ENCODE results near the gene RHOJ. TPM values are rescaled to one million over a fixed set of nuclear protein-coding genes. Genes with fewer than 3 reads are reported as not detected.
A peak's percentile ranks its signal among the peaks of the same experiment; 100 is the strongest.
"Not testable (repeated sequence)": the region's sequence is repeated elsewhere in the genome, so short reads cannot be mapped to it uniquely, and the experiment has no call there.

The RHOJ gene
- total RNA-seq, 1 experiment from 2014 or later: not detected

GRCh38 chr14:63295231-63295685 is 91.0 kb downstream of the RHOJ start:
- DNase-seq (ENCODE audit: extremely low read depth, low read depth): no peak

GRCh38 chr14:63296060-63296563 is 91.9 kb downstream of the RHOJ start:
- DNase-seq (ENCODE audit: extremely low read depth, low read depth): no peak

GRCh38 chr14:63297372-63298063 is 93.3 kb downstream of the RHOJ start:
- no peak for DNase-seq (ENCODE audit: extremely low read depth, low read depth)

- no peak for DNase-seq (ENCODE audit: extremely low read depth, low read depth)
These were observed 95.3 kb downstream of the RHOJ start for GRCh38 chr14:63299351-63300110.

- no peak for DNase-seq (ENCODE audit: extremely low read depth, low read depth)
These were observed 96.6 kb downstream of the RHOJ start for GRCh38 chr14:63300854-63301253.

- no peak for DNase-seq (ENCODE audit: extremely low read depth, low read depth)
These were observed 97.8 kb downstream of the RHOJ start for GRCh38 chr14:63301891-63302534.

- DNase-seq (ENCODE audit: extremely low read depth, low read depth): not testable (repeated sequence)
These were observed 100.2 kb downstream of the RHOJ start for GRCh38 chr14:63304429-63304828.

GRCh38 chr14:63308723-63309317 is 104.6 kb downstream of the RHOJ start:
- DNase-seq (ENCODE audit: extremely low read depth, low read depth): peak; percentile 18

GRCh38 chr14:63318835-63319234 is 114.6 kb downstream of the RHOJ start, which contains the start of gene GPHB5:
TSS of gene GPHB5 (minus strand) at chr14:63318935. CDS start at chr14:63317849, 1,086 bp downstream.
- DNase-seq (ENCODE audit: extremely low read depth, low read depth): no peak

- DNase-seq (ENCODE audit: extremely low read depth, low read depth): no peak
These were observed 118.2 kb downstream of the RHOJ start for GRCh38 chr14:63322472-63322871.

GRCh38 chr14:63322897-63323573 is 118.8 kb downstream of the RHOJ start:
- DNase-seq (ENCODE audit: extremely low read depth, low read depth): no peak

- no peak for DNase-seq (ENCODE audit: extremely low read depth, low read depth)
These were observed 122.6 kb downstream of the RHOJ start for GRCh38 chr14:63326840-63327239.

- no peak for DNase-seq (ENCODE audit: extremely low read depth, low read depth)
These were observed 124.8 kb downstream of the RHOJ start for GRCh38 chr14:63328787-63329737.

GRCh38 chr14:63342371-63342770 is 138.1 kb downstream of the RHOJ start:
- peak; percentile 43 for DNase-seq (ENCODE audit: extremely low read depth, low read depth)

Other genes starting within 250 kb of the RHOJ start
- 3.5 and 4.1 TPM in 2 replicates for gene KCNH5, start 159.0 kb upstream of the RHOJ start, total RNA-seq (2014; rRNA removed; shearing (Covaris generic))
- not detected in 2 replicates for gene GPHB5, start 114.5 kb downstream of the RHOJ start, total RNA-seq (2014; rRNA removed; shearing (Covaris generic))

Measured in NCI-H460 (cell line).